Transverse colon (tissue), 3 donors: ENCODE data around the gene SMARCA2.

ENCODE experiments used
- CTCF ChIP-seq, 5 experiments: fragments of 200-600 bp in 3 of 5; fragments of 450-650 bp in 2 of 5; sonication (generic) in 3 of 5; IDR thresholded peaks; 1 replicate in 2 of 5; 2 replicates in 3 of 5; pipeline ENCODE4 v1.5.1; 2016 to 2017; ENCODE audit warnings: antibody characterized with exemption in 5 of 5, inconsistent platforms in 3 of 5, mild to moderate bottlenecking in 2 of 5, moderate library complexity in 1 of 5
- EP300 ChIP-seq: sonication (generic); formaldehyde crosslinking; IDR thresholded peaks from one replicate; pipeline ENCODE4 v1.6.1; 2017; ENCODE audit warnings: antibody characterized with exemption, low read depth

- TF ChIP-seq CTCF (IDR thresholded peaks at IDR 0.05) (no peak), EP300 (no peak)
Measured at GRCh38 chr9:2227144-2227867, 212.2 kb downstream of the SMARCA2 start.
